A549 (cell line): ENCODE measurements around the gene PDCD1.
"Not testable (repeated sequence)": the region's sequence is repeated elsewhere in the genome, so short reads cannot be mapped to it uniquely, and the experiment has no call there.

Experiments
- CHD2 ChIP-seq: fragments of 150-350 bp; IDR thresholded peaks from 2 replicates; pipeline ENCODE4 v1.6.1; 2014; ENCODE audit warnings: low read length; ENCODE audit not compliant: partially characterized antibody
- CTCF ChIP-seq: fragments of >200 bp; sonication (Bioruptor Twin); formaldehyde crosslinking; IDR thresholded peaks from 3 replicates; pipeline ENCODE4 v1.5.1; 2016
- EP300 ChIP-seq, 2 experiments: fragments of >200 bp; sonication (Bioruptor Twin); formaldehyde crosslinking; IDR thresholded peaks; 2 replicates in 1 of 2; 3 replicates in 1 of 2; pipeline ENCODE4 v1.6.1; 2016 to 2017
- RAD21 ChIP-seq, 2 experiments: fragments of >200 bp in 1 of 2; sonication (Bioruptor Twin) in 1 of 2; formaldehyde crosslinking in 1 of 2; IDR thresholded peaks in 1 of 2; conservative IDR thresholded peaks in 1 of 2; 2 replicates in 1 of 2; 3 replicates in 1 of 2; pipeline ENCODE4 v1.6.1; 2012 to 2018; ENCODE audit warnings: inconsistent platforms in 1 of 2

- TF ChIP-seq CTCF; RAD21 (conservative IDR thresholded peaks at IDR 0.05 in 1 of 2, IDR thresholded peaks at IDR 0.05 in 1 of 2); CHD2; EP300 (IDR thresholded peaks at IDR 0.05): not testable (repeated sequence)
These were observed 34.9 kb downstream of the PDCD1 start for GRCh38 chr2:241823531-241824437.
